Activated CD8-positive, alpha-beta memory T cell treated with anti-CD3 and anti-CD28 coated beads for 4 hours (primary cell): ENCODE results near the gene SYN1.
A peak's percentile ranks its signal among the peaks of the same experiment; 100 is the strongest.

ENCODE experiments used
- DNase-seq, 2 donors: peaks; one replicate each; pipeline ENCODE4 v3.0.0-alpha.2; 2020; ENCODE audit warnings: low read depth in 2 of 2

SYN1 gene

DNA sequence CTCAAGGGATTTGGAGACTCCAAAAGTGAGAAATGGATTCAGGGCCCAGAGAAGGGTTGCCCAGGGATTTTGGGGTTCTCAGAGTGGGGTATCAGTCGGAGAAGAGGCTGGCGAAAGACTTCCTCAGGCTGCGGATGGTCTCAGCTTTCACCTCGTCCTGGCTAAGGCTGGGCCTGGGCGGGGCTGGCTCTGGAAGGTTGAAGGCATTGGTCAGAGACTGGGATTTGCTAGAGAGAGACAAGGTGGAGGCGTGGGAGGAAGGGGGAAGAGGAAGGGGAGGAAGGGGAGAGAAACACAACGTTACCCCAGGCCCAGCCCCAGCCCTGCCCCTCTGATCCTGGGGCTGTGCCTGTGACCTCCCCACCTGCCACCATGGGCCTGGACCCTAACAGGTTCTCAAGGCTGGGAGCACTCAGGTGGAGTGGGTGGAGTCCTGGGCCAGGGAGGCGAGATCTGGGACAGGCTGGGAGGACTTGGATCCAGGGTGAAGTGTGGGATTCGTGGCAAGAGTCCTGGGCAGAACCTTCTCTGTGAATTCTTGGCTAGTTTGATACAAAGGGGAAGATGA is 46.8 kb downstream of the SYN1 start:
- no peak for DNase-seq

DNA sequence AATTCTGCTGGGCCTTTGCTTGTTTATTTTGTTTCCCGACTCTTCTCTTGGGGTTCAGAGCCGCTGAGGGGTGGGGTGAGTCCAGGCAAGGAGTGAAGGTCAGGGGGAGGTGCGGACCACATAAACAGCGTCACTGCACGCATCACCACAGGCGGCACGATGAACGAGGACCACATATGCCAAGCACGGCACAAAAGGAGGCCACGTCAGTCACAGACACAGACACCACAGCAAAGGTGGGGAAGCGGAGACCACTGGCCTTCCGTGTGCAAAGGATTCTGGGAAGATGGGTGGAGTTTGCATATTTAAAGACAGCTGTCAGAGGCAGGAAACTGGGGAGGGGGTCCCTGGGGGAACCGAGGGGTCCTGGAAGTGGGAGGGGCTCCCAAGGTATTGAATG is 47.8 kb downstream of the SYN1 start:
- DNase-seq = no peak

DNA sequence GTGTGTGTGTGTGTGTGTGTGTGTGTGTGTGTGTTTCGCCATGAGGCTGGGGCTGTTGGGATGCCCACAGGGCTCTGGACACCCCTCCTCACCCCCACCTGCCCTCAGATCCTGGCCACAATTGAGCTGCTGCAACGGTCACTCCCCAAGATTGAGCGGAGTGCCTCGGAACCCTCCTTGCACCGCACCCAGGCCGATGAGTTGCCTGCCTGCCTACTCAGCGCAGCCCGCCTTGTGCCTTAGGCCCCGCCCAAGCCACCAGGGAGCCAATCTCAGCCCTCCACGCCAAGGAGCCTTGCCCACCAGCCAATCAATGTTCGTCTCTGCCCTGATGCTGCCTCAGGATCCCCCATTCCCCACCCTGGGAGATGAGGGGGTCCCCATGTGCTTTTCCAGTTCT is 48.4 kb downstream of the SYN1 start:
- DNase-seq = no peak

DNA sequence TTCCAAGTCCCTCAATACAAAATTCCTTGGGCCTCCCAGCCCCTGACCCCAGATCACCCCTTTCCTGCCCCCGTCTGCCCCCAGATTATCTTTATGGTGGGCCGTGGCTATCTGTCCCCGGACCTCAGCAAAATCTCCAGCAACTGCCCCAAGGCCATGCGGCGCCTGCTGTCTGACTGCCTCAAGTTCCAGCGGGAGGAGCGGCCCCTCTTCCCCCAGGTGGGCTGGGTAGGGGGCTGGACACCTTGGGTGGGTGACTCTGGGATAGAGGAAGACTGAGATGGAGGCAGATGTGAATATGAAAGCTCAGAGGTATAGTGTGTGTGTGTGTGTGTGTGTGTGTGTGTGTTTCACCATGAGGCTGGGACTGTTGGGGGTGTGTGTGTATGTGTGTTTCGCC is 48.9 kb downstream of the SYN1 start:
- DNase-seq = no peak

DNA sequence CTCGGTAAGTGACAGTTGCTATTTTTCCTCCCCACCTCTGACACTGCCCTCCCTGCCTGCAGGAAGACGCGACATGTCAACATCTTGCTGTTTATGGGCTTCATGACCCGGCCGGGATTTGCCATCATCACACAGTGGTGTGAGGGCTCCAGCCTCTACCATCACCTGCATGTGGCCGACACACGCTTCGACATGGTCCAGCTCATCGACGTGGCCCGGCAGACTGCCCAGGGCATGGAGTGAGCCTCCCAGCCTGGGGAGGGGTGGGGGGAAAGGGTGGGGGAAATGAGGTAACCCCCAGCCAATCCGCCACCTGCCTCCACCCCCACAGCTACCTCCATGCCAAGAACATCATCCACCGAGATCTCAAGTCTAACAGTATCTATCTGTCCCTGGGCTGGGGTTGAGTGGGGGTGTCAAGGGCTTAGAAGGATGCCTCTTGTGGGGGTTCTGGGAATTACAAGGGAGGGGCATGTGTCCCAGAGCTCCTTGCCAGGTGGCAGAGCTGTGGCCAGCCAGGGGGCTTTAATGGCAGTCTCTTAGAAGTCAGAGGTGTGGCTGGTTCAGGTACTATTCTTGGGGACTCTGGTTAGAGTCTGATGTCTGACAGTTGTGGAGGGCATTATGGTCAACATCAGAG is 50.9 kb downstream of the SYN1 start:
- no peak for DNase-seq

DNA sequence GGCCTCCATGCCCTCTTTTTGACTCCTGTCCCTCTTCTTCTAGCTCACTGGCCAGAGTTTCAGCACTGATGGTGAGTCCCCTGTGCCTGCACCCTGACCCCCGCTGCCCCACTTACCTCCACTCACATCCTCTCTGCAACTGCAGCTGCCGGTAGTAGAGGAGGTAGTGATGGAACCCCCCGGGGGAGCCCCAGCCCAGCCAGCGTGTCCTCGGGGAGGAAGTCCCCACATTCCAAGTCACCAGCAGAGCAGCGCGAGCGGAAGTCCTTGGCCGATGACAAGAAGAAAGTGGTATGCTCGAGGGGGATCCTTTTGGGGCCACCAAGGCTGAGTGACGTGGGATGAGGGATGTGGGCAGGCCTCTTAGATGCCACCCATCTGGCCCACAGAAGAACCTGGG is 52.8 kb downstream of the SYN1 start:
- DNase-seq = no peak

DNA sequence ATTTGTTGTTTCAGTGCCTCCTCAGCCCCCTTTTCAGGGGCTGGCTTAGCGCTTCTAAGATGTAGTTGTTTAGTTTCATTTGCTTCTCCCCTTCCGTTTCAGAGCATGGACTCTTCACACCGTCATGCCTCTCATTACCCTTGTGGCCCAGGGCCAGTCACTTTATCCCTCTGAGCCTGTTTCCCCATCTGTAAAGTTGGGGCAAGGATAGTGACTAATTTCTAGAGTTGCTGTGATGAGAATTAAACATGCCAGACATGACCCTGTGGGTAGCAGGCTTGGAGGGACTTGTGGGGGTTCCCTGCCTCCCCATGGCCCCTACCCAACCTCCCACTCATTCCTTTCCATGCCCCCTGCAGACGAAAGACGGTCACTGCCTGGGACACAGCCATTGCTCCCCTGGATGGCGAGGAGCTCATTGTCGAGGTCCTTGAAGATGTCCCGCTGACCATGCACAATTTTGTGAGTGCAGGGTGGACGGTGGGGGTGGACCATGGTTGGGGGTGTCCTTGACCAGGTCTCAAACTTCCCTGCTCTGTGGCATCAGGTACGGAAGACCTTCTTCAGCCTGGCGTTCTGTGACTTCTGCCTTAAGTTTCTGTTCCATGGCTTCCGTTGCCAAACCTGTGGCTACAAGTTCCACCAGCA is 55.1 kb downstream of the SYN1 start:
- no peak for DNase-seq

DNA sequence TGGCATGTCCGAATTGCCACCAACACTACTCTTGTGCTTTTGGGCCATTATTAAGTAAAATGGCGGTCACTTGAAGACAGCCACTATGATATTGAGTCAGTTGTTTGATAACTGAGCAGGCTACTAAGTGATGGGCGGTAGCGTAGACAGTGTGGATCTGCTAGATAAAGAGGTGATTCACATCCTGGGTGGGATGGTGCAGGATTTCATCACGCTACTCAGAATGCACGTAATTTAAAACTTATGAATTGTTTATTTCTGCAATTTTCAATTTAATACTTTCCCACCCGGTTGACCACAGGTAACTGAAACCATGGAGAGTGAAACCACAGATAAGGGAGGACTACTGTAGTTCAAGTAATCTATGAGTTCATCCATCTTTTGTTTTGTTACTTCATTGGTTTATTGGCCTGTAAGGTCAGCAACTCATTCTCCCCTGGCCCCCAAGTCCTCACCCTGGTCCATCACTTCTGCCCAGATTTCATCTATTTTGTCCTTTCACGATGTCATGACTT is 55.8 kb downstream of the SYN1 start:
- no peak for DNase-seq

DNA sequence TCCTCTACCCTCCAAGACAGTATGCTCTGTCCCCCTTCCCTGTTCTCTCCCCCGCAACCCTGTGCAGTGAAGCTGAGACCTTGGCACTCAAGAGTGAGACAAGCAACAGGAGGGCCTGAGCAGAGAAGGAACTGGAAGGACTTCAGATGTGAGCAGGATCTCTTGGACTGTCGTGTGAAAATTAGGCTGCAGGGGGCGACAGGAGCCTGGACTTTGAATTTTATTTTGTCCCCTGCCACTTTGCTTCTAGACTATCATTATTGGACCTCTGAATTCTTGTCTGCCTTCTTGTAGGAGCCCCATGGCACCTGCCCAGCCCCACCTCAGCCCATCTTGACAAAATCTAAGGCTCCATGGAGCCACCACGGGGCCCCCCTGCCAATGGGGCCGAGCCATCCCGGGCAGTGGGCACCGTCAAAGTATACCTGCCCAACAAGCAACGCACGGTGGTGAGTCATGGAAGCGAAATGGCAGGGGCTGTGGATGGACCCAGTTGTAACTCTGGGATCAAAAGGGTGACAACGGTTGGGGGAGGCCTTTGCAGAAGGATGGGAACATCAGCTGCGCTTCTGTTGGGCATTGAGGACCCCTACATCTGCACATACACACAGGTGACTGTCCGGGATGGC is 56.9 kb downstream of the SYN1 start:
- no peak for DNase-seq

DNA sequence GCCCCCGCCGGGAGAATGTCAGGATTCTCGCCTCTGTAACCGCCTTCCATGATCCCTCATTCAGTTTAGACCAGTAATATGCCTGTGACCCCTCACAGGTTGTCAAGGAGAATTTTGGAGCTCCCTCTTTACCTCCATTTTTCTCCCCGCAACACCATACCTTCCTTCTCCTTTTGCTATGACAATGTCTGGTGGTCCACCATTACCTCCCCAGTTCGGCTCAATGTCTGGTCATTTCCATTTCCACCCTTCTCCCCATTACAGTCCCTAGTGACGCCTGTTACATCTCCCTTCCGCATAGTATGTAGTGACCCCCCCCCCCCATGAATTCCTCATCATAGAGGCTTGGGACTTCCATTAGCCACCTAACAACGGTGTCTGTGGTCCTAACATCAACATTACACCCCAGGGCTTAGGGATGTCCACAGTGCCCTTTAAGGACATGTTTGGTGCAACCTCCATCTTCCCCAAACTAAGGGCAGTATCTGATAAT is 58.0 kb downstream of the SYN1 start:
- DNase-seq = no peak

DNA sequence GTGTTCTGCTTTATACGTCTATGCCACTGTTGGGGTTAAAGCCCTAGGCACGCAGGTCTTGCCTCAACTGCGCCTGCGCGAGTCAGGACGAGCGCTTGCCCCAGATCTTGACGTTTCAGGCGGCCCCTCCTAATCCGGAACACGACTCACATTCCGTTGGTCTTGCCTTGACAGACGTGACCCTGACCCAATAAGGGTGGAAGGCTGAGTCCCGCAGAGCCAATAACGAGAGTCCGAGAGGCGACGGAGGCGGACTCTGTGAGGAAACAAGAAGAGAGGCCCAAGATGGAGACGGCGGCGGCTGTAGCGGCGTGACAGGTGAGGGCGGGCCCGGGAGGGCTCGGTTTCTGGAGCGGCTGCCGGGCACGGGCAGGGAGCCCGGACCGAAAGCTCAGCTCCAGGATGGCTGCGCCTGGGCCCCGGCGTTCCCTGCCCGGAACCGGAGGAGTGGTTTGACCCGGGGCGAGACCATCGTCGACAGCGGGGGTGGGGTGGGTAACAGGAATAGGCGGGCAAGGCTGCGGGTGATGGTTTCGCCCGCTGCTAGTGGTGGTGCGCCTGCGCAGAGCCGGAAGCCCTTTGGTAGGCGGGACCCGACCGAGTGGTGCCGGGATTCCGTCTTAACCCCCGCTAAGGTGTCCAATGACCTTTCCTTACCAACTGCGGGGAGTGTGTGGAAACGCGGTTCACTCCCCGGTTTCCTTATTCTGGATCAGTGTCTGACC is 58.6 kb downstream of the SYN1 start, which contains the start of gene ARAF:
TSS of gene ARAF (plus strand) at position 272 of the 725 bp plus-strand sequence. CDS start 1,763 bp downstream, outside the sequence.
- DNase-seq = peak; percentile 86 to 93

DNA sequence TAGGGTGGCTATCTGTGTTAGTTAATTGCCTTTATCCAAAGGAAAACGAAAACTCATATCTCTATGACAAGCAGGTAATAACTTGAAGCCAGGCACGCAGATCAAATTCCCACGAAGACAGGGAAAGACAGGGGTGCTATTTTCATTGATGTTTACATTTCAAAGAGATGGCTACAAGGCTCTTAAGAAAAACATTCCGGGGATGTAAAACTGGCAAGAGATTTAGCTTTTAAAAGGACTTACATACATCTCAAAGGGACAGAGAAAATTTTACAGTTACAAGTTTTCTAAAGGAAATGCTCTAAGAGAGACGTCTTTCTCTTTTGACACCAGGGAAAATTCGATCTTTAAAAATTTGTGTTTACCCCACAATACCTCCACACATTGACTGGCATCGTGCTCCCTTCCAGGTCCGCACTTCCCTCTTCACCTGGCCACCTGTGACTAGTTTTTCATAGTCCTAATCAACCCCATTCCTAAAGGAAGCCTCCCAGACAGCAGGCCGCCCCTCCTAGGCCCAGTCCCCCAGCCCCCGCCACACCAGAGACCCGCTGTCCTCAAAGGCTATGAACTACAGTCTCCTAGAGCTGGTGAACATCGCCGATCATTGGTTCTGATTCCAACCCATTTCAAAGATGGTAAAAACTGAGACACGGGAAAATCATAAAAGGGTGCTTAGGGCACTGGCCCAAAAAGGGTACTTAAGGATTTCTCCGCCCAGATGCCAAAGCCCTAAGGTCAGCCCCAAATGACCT is 59.3 kb downstream of the SYN1 start:
- no peak for DNase-seq

DNA sequence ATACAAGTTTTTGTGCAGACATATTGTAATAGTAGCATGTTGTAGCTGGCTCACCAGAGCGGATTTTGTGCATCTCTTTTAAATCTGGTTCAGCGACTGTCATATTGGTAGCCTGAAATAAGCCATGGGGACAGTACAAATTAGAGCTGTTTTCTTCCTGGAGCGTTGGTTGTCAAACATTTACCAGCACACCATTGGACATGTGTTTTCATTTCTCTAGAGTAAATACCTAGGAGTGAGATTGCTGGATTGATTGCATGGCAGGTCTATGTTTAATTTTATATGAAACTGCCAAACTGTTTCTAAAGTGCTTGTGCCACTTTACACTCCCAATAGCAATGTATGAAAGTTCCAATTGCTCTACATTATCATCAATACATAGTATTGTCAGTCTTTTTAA is 61.2 kb downstream of the SYN1 start:
- DNase-seq = no peak

DNA sequence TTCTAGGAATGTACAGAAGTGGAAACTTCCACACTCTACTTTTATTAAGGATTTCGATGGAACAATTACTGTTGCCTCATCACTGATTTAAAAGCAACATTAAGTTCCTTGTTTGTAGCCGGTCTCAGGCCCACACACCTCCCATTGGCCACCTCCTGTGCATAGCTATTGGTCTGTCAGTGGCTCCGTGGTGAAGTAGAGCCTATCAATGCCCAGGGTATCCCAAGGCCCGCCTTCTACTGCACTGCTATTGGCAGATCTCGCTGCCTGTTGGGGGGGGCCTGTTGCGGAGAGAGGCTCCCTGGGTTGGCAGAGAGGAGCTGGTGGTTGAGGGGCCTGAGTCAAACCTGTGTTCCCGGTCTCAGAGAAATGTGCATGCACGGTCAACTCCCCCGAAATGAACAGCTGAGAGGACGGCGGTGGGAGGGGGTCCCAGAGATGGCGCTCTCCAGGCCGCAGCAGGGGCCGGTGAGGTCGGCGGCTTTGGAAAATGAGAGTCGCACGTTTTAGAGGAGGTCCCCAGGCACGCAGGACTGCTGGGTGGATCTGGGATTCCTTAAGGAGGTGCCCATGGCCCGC is 63.5 kb downstream of the SYN1 start:
- DNase-seq = peak; percentile 62 to 75

DNA sequence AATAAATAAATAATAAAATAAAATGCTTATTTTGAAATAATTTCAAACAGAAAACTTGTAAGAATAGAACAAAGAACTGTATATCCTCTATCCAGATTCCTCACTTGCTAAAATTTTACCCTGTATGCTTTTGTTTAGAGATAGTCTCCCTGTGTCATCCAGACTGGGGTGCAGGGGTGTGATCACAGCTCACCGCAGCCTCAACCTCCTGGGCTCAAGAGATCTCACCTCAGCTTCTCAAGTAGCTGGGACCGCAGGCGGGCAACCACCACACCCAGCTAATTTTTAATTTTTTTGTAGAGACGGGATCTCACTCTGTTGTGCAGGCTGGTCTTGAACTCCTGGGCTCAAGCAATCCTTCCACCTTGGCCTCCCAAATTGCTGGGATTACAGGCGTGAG is 76.2 kb downstream of the SYN1 start:
- no peak for DNase-seq

DNA sequence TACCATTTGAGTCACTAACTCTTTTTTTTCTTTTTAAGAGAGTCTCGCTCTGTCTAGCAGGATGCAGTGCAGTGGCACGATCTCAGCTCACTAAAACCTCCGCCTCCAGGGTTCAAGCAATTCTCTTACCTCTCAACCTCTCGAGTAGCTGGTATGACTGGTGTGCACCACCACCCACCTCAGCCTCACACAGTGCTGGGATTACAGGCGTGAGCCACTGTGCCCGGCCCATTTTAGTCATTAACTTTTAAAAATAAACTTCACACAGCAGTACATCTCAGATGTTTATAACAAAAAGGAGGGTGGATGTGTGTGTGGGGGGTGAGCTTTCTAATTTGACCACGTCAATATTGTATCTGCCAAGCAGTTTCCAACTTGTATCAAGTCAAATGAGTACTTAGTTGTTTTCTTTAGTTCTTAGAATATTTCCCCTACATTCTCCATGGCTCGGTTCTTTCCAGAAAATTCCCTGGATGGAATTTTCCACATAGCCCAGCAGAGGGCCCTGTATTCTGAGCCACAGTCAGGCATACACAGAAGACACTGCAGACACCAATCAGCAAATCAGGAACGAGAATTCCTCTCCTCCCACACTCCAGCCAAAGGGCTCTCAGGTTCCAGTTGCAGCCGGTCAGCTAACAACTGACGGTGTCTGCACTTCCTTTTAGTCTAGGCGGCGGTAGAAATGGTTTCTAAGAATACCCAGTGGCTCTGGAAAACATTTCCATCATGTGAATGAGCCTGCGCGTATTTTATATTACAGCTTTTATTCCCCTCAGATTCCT is 78.7 kb downstream of the SYN1 start:
- DNase-seq = no peak

DNA sequence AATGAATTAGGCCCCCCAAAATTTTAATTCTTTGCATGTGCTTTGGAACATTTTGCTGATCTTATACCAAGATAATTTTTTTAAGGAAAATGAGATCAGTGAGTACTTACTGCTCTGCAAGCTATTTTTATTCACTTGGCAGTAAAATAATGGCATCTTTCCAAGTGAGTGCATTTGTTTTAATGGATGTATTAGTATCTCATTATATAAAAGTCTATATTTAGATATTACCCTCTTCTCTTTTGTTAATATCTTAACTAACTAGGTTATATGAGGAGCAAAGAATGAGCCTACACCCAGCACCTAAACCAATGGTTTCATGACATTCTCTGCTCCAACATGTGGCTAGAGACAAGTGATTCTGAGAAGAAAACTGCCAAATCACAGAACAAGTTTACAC is 79.8 kb downstream of the SYN1 start:
- DNase-seq = no peak

DNA sequence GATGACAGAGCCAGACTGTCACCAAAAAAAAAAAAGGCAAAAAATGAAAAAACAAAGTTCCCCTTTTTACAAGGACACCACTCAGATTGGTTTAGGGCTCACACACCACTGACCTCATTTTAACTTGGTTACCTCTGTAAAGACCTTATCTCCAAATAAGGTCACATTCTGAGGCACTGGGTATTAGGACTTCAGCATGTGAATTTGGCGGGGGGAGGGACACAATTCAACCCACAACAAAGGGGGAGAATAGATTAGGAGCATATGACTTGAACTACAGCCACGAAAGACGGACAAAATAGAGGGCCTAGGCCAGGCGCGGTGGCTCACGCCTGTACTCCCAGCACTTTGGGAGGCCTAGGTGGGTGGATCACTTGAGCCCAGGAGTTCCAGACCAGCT is 89.6 kb downstream of the SYN1 start:
- DNase-seq = no peak

DNA sequence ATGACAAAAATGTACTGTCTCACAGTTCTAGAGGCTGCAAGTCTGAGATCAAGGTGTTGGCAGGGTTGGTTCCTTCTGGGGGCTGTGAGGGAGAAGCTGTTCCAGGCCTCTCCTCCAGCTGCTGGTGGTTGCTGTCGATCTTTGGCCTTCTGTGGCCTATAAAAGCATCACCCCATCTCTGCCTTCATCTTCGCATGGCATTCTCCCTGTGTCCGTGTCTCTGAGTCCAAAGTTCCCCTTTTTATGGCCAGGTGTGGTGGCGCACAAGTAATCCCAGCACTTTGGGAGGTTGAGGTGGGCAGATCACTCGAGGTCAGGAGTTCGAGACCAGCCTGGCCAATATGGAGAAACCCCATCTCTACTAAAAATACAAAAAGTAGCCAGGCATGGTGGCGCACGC is 90.1 kb downstream of the SYN1 start:
- DNase-seq = no peak

DNA sequence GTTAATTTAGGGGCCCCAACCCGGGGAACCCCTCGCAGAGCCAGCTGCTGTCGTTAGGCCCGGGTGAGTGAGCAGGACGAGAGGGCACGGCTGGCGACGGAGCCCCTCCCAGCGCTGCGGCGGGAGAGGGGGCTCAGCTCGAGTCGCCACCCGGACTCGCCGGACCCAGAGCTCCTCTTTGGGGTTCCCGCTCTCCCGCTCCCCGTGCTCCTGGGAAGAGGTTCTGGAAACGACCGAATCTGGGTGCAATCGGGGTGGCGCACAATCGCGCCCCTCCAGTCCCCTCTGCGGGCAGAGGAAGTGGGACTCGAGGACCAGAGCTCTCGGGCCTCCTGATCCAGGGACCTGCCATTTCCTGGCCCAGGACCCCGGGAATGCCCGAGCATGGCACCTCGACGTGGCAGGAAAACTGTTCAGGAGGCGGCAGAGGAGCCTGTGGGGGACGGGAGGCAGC is 95.9 kb downstream of the SYN1 start:
- no peak for DNase-seq
